Muscle layer of colon (tissue), 2 donors: ENCODE measurements around the gene TRPV6.

ENCODE experiments used
- H3K27ac ChIP-seq: one replicate; pipeline ENCODE4 v1.7.0; 2013; ENCODE audit warnings: low read depth, mild to moderate bottlenecking, low read length, moderate library complexity
- H3K27me3 ChIP-seq, 2 donors: one replicate each; pipeline ENCODE4 v1.7.0; 2013; ENCODE audit warnings: low read length in 2 of 2, mild to moderate bottlenecking in 2 of 2; ENCODE audit not compliant: insufficient read depth in 2 of 2, control insufficient read depth in 1 of 2
- H3K36me3 ChIP-seq: one replicate; pipeline ENCODE4 v1.7.0; 2013; ENCODE audit warnings: mild to moderate bottlenecking, low read length; ENCODE audit not compliant: insufficient read depth
- H3K4me1 ChIP-seq: one replicate; pipeline ENCODE4 v1.7.0; 2013; ENCODE audit warnings: mild to moderate bottlenecking, low read length; ENCODE audit not compliant: insufficient read depth
- H3K4me3 ChIP-seq, 2 donors: one replicate each; pipeline ENCODE4 v1.7.0; 2013; ENCODE audit warnings: low read length in 2 of 2, low read depth in 1 of 2, mild to moderate bottlenecking in 1 of 2, moderate library complexity in 1 of 2
- H3K9ac ChIP-seq: one replicate; pipeline ENCODE4 v1.7.0; 2013; ENCODE audit warnings: low read length
- H3K9me3 ChIP-seq: one replicate; pipeline ENCODE4 v1.7.0; 2013; ENCODE audit warnings: mild to moderate bottlenecking, low read length
- donor health status: abdominal sarcoma.
- donor health status: Adenocarcinoma of cecum.

Gene TRPV6

DNA sequence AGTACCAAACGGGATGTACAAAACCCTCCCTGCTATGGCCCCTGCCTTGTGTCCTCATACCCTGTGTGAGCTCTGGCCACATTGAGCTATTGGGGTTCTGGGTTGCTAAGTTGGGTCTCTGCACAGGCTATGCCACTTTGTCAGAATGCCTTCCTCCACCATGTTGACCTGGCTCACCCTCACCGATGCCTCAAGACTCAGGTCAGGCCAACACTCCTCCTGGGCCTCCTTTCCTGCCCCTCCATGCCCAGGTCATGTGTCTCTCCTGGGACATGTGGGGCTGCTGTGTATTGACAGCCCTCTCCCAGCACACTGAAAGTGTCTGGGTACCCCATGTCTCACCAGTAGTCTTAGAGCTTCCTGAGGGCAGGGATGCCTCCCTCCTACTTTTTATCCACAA lies 33.4 kb upstream of the TRPV6 start:
- Histone ChIP-seq H3K9ac (no peak overlapping the region), H3K4me1 (no peaks in the 10 kb centered on the region), H3K27ac (no peak overlapping the region), H3K9me3 (no peaks in the 10 kb centered on the region), H3K4me3 (no peak overlapping the region), H3K36me3 (no peaks in the 10 kb centered on the region), H3K27me3 (peaks cover 0 to 4% of the 10 kb centered on the region in 2 donors)

DNA sequence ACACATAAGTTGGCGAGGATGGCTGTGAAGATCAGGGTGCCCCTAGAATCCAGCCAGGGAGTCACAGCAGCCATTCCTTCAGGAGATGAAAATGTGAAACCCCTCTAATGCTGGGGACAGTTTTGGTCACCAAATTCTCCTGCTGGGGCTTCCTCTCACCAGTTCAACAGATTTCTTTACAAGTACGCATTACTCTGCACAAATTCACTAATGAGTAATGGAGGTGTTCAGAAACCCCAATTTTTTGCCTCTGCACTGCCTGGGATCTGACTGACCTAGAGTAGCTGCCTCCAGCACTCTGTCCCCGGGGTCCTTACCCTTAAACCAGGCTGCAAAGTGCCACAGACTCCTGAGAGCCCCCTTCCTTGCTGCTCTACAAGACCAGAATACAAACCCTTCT lies 31.9 kb upstream of the TRPV6 start:
- H3K36me3 ChIP-seq, result no peaks in the 10 kb centered on the region
- no peak overlapping the region for H3K27ac ChIP-seq
- H3K4me1 ChIP-seq, result no peaks in the 10 kb centered on the region
- peaks cover 0 to 4% of the 10 kb centered on the region in 2 donors for H3K27me3 ChIP-seq
- no peak overlapping the region for H3K4me3 ChIP-seq
- no peak overlapping the region for H3K9ac ChIP-seq
- H3K9me3 ChIP-seq, result no peaks in the 10 kb centered on the region

DNA sequence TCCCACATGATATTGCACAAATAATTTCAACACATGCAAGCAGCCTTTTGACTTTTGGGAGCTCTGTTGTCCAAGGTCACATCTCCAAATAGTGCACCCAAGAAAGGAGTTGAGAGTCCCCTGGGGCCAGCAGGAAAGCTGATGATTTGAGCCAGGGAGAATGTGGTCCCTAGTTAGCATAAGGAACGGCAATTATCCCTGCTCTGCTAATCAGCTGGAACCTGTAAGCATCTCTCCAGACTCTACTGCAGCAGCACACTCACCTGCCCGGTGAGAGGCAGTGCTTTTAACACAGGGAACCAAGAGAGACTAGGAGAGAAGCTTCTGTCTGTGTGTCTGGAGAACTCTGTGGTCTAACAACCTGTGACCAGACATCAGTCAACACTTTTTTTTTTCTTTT lies 31.0 kb upstream of the TRPV6 start:
- Histone ChIP-seq H3K27ac (no peak overlapping the region), H3K36me3 (no peaks in the 10 kb centered on the region)

DNA sequence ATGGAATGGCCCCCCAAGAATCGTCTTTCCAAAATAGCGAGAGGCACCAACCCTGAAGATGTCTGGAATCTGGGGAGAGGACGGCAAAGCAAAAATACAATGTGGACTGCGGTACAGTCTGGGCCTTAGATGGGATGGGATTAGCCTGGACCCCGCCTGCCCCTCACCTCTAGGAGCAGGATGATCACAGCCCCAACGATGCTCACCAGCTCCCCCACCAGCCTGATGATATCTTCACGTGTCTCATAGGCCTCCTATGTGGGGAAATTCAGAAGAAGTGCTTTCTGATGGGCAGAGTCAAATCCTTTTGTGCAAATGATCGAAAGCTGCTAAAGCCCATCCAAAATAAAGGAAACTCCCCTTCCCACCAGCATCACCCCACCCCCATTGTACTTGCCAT lies 29.8 kb upstream of the TRPV6 start:
- no peaks in the 10 kb centered on the region for H3K9me3 ChIP-seq
- no peak overlapping the region for H3K9ac ChIP-seq
- no peak overlapping the region for H3K27ac ChIP-seq
- no peak overlapping the region for H3K4me3 ChIP-seq
- H3K36me3 ChIP-seq, result no peaks in the 10 kb centered on the region
- no peaks in the 10 kb centered on the region for H3K4me1 ChIP-seq
- H3K27me3 ChIP-seq, result peaks cover 0 to 4% of the 10 kb centered on the region in 2 donors

More for the DNA sequence above, 31.0 kb upstream of the TRPV6 start:
- no peaks in the 10 kb centered on the region for H3K4me1 ChIP-seq
- no peak overlapping the region for H3K9ac ChIP-seq
- H3K9me3 ChIP-seq, result no peaks in the 10 kb centered on the region
- no peak overlapping the region for H3K4me3 ChIP-seq
- H3K27me3 ChIP-seq, result peaks cover 0 to 4% of the 10 kb centered on the region in 2 donors

DNA sequence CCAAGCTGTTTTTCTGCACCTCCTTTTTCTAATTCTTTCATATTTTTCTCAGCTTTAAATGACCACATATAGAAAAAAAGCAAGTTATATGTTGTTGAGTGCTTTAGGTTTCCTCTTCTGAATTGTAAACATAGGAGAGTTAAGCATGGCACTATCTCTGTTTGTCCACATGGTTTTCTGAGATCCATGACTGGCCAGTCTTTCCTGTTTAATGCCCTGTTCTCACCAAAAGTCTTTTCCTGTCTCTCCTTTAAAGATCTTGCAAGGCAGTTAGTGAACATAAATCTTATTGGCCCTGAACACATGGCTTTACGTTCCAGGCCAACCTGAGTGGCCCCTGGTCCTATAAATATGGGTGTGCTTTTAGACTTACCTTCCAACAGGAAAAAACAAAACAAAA lies 28.6 kb upstream of the TRPV6 start:
- Histone ChIP-seq H3K36me3 (no peaks in the 10 kb centered on the region), H3K4me3 (no peak overlapping the region), H3K27me3 (peaks cover 0 to 4% of the 10 kb centered on the region in 2 donors), H3K9me3 (no peaks in the 10 kb centered on the region), H3K27ac (no peak overlapping the region), H3K4me1 (no peaks in the 10 kb centered on the region), H3K9ac (no peak overlapping the region)

DNA sequence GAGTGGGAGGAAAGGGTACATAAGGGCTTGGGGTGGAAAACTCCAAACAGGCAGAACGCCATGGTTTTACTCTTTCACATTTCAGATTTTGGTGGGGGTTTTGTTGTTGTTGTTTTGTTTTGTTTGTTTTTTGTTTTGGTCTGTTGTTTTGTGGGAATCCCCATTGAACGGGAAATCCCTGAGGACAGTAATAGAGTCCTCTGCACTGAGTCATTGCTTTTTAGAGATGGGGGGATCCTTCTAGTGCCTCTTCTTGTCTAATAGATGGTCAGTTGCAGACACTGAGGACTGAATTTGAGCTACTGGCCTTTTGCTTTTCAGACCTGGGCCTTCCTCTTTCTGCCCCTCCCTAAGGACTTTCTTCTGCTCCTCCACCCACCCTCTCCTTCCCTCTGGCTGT lies 28.0 kb upstream of the TRPV6 start:
- no peaks in the 10 kb centered on the region for H3K27me3 ChIP-seq
- H3K9me3 ChIP-seq, result no peaks in the 10 kb centered on the region
- no peak overlapping the region for H3K9ac ChIP-seq
- no peaks in the 10 kb centered on the region for H3K36me3 ChIP-seq
- H3K4me1 ChIP-seq, result no peaks in the 10 kb centered on the region
- no peak overlapping the region for H3K4me3 ChIP-seq
- H3K27ac ChIP-seq, result no peak overlapping the region

DNA sequence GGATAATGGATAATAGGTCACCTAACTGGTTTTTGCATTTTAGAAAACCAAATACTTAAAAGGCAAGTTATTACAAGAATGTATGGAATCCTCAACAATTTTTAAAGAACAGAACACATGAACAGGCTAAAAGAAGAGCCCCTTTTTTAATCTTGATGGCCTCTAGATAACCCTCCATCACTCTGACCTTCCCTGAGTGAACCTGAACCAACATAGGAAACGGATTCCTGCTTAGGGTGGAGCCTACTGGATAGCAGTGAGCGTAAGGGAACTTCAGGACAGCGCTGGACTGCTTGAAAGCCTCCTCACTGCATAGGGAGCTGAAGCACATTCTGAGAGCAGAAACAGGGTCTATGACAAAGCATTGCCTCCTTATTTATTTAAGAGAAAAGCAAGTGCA lies 27.5 kb upstream of the TRPV6 start:
- Histone ChIP-seq H3K9ac (no peak overlapping the region), H3K27ac (no peak overlapping the region), H3K4me3 (no peak overlapping the region), H3K4me1 (no peaks in the 10 kb centered on the region), H3K36me3 (no peaks in the 10 kb centered on the region), H3K9me3 (no peaks in the 10 kb centered on the region), H3K27me3 (no peaks in the 10 kb centered on the region)

DNA sequence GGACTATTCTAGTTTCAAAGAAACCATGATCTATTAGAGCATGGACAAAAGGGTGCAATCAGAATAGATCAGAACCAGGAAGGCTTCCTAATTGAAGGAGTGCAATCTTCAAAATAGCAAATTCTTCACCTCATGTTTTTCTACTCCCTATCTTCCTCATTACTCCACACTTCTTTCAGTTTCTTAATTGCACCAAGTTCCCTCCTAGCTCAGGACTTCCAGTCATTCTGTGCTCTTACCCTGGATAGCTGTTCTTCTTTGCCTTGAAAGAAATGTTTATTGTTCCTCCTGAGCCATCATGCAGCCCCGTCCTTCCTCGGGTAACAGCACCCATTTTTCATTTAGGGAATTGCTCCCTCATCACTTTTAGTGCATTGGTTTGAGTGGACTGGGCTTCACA lies 24.9 kb upstream of the TRPV6 start:
- Histone ChIP-seq H3K27ac (no peak overlapping the region), H3K36me3 (no peaks in the 10 kb centered on the region), H3K4me3 (no peak overlapping the region), H3K9ac (no peak overlapping the region), H3K27me3 (no peaks in the 10 kb centered on the region), H3K4me1 (no peaks in the 10 kb centered on the region), H3K9me3 (no peaks in the 10 kb centered on the region)

DNA sequence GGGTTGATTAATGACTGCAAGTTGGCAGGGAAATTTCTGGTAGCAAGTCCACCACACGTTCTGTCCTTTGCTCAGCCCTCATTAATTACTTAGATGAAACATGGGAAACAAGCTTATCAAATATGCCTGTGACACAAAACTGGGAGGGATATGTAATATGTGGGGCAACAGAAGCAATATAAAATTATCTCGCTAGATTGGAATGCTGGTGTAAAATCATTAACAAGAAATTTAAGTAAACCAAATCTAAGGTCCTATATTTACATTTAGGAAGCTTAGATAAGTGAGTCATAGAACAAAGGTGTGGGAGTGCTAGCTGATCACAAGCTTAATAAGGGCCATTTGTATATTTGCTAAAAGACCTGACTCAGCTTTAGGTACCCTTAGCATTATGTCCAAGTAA lies 24.5 kb upstream of the TRPV6 start:
- Histone ChIP-seq H3K9me3 (no peaks in the 10 kb centered on the region), H3K4me1 (no peaks in the 10 kb centered on the region), H3K27ac (no peak overlapping the region), H3K27me3 (no peaks in the 10 kb centered on the region), H3K36me3 (no peaks in the 10 kb centered on the region), H3K4me3 (no peak overlapping the region), H3K9ac (no peak overlapping the region)

DNA sequence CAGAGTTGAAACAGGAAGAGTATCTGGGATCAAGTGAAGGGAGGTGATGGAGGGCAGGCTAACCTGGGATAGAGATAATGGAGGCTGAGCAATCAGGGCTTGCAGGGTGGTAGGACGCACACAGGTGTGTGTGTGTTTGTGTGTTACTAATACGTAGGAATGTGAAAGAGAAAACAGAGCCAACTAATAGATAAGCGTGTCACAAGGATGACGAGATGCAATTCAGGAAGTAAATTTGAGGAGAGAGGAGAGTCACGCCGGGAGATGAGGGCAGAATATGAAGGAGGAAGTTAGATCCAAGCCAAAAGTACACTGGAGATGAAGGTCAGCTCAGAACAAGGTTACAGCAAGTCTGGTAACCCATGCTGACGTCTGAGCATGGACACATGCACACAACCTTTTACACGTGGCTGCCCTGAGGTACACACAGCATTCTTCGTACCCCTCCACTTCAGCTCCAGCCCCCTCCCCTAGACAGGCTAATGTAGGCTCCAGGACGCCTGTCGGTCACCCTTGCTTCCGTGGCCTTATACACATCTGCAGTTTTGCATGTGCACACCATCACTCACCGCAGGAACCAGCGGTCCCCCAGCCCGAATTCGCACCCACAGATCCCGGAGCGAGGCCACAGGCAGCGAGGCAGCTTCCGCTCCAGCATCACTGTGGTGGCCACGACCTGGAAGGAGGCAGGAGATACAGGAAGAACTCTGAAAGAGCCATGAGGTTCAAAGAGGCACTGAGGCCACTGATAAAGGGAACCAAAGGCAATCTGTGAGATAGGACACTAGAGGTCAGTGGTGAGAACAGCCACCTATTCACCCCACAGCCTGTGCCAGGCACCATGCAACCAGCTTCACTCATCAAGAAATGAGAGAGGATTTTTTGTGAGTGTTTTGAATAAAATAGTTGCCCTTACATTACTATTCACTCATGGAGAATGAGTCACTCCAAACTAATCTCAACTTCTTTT lies 23.7 kb upstream of the TRPV6 start:
- H3K27ac ChIP-seq, result no peak overlapping the region

DNA sequence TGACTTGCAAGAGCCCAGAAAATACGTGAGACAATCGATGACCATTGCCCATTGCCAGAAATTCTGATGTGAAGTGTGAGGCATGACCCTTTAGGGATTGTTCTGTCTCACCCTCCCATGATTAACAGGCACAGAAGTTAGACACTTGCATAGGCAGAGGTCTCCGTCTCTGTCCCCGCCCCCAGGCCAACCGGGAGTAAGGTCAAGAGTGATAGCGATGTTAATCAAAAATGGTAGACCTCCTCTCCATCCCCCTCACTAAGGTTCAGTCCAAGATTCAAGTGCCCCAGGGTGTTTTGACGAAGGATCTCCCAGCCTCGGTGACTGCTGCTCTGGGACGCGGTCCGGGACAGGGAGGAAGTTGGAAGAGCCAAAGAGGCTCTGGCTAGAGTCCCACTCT lies 22.7 kb upstream of the TRPV6 start:
- Histone ChIP-seq H3K4me3 (no peak overlapping the region), H3K27me3 (no peaks in the 10 kb centered on the region), H3K9ac (no peak overlapping the region), H3K36me3 (no peaks in the 10 kb centered on the region), H3K4me1 (no peaks in the 10 kb centered on the region), H3K27ac (no peak overlapping the region), H3K9me3 (no peaks in the 10 kb centered on the region)

More for the DNA sequence above, 23.7 kb upstream of the TRPV6 start:
- Histone ChIP-seq H3K9ac (no peak overlapping the region), H3K27me3 (no peaks in the 10 kb centered on the region), H3K9me3 (no peaks in the 10 kb centered on the region), H3K4me3 (no peak overlapping the region), H3K4me1 (no peaks in the 10 kb centered on the region), H3K36me3 (no peaks in the 10 kb centered on the region)

DNA sequence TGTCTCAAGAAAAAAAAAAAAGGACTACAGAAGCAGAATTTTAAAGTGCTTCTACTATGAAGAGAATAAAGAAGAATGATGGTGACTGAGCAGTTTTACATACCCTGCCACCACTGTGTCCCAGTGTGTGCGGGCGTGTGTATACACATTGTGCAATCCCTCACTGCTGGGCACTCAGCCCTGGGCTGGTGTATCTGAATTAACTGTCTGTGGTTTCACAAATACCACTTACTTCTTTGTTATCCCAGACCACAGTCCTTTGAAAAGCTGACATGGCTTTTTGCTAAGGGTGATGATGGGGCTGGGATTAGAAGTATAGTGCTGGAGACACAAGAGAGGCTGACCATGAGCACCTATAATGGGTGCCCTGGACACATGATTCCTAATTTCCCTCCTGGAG lies 21.1 kb upstream of the TRPV6 start:
- H3K9me3 ChIP-seq, result no peaks in the 10 kb centered on the region
- H3K36me3 ChIP-seq, result no peaks in the 10 kb centered on the region
- no peaks in the 10 kb centered on the region for H3K4me1 ChIP-seq
- H3K27ac ChIP-seq, result no peak overlapping the region
- H3K9ac ChIP-seq, result no peak overlapping the region
- no peak overlapping the region for H3K4me3 ChIP-seq
- no peaks in the 10 kb centered on the region for H3K27me3 ChIP-seq
